ENCODE results near the gene STRC. TPM values are rescaled to one million over a fixed set of nuclear protein-coding genes. Genes with fewer than 3 reads are reported as not detected.
"Not testable (repeated sequence)": the region's sequence is repeated elsewhere in the genome, so short reads cannot be mapped to it uniquely, and the experiment has no call there.

Gene STRC
- total RNA-seq = not detected
- long read RNA-seq = 0 reads

DNA sequence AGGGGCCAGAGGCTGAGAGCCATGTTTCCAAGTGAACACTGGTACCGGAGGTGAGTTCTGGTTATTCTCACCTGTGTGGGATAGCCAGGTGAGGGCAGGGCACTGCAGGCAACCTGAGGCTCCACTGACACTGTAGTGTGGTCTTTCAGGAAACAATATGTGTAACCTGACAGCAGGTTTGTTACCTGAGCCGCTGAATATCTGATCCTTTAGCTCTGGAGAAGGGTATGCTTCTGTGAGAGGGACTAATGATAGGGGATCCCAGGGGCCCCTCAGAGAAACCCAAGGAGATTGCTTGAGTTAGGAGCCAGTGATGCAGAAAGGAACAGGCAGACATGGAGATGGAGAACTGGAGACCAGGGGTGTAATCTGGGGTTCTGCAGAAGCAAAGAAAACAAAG is at the start of gene STRC:
STRC (minus strand) TSS at position 101 of the 400 bp plus-strand sequence; CDS start at position 23, 78 bp downstream.
- DNase-seq; intact Hi-C loops (cut with micrococcal nuclease); ATAC-seq: not testable (repeated sequence)

DNA sequence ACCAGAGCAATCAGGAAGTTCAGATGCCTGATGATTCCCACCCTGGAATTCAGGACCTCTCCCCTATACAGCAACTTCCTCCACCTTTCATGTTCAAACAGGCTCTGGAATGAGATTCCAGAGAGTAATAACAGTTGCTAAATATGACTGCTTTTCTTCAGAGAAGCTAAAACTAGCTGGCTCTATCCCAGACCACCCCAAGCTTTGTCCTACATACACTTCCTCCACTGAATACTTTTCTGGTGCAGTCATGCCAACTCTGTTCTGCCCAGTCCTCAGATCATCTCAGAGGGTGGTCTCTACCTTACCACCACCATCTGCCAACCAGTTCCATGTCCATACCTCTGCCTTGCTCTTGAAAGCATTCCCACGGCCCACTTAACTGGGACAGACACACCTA is 47.6 kb upstream of the STRC start:
- ATAC-seq; DNase-seq; intact Hi-C loops (cut with micrococcal nuclease): not testable (repeated sequence)

DNA sequence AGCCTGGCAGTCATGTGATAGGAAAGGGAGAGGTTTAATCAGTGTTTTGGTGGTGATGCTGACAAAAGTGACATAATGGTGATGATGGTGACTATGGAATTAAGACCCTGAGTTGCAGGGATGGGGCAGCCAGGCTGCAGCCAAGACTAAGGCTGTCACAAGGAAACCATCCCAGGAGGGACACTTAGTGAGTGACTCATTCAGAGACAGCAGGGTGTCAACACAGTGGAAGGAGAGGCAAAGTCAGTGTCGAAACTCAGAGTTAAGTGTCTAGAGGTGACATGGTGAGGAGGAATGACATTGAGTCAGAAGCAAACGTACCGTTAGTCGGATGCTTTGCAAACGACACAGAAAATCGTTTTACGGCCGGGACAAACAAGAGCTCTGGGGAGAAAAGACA is 44.7 kb upstream of the STRC start:
- intact Hi-C loops (cut with micrococcal nuclease); DNase-seq; ATAC-seq: not testable (repeated sequence)

DNA sequence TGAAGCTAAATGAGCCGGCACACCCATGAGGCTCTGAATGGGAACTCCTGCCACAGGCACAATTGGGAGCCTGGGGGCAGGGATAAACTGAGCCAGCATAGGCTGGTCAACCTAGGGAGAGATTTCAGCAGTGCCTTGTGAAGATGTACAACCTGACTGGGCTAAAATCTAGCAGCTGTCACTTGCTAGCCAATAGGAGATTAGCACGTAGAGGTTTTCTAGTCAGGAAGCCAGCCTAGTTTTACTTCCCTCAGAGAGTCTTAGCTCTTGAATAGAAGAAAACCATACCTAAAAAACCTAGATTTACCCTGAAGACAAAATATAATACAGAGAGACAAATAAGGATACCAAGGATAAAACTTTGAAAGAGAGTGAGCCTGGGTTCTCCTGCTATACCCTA is 43.7 kb upstream of the STRC start:
- ATAC-seq; intact Hi-C loops (cut with micrococcal nuclease); DNase-seq: not testable (repeated sequence)

DNA sequence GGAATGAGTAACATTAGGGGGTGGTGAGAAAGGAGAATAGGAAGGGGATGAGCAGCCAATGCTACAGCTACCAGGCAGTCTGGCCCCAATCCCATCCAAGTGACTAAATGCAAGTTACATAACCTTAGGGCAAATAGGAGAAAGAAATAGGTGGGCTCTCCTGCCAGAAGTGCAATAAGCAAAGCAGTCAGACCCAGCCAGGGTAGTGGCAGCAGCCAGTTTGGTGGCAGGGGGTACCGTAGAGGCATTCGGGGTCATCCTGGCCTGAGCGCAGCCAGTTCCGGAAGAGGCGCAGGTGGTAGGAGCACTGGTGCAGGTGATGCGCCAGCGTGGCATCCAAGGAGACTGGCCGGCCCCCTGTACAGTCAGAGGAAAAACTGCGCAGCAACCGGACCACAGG is 41.1 kb upstream of the STRC start:
- ATAC-seq; DNase-seq; intact Hi-C loops (cut with micrococcal nuclease): not testable (repeated sequence)

DNA sequence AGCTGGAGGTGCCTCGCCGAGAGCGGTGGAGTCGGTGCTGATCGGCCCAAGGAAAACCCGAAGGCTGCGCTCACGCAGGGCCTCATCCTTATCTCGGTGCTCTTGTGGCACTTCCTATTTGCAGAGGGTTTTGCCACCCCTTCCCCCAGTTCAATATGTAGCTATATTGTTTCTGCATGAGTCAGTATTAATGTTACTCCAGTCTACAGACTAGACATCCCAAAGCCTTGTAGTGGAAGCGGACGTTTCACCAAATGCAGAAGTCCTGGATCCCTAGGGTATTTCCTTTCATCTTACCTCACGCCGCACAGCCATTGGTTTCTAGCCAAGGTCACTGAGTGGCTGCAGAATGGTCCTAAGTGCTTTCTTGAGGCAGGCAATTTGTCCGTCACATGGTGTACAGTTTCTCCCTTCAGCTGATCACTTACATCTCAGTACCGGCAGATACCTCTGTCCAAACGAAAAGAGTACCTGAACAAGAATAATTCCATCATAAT is 30.9 kb upstream of the STRC start:
- ATAC-seq; DNase-seq; intact Hi-C loops (cut with micrococcal nuclease): not testable (repeated sequence)

DNA sequence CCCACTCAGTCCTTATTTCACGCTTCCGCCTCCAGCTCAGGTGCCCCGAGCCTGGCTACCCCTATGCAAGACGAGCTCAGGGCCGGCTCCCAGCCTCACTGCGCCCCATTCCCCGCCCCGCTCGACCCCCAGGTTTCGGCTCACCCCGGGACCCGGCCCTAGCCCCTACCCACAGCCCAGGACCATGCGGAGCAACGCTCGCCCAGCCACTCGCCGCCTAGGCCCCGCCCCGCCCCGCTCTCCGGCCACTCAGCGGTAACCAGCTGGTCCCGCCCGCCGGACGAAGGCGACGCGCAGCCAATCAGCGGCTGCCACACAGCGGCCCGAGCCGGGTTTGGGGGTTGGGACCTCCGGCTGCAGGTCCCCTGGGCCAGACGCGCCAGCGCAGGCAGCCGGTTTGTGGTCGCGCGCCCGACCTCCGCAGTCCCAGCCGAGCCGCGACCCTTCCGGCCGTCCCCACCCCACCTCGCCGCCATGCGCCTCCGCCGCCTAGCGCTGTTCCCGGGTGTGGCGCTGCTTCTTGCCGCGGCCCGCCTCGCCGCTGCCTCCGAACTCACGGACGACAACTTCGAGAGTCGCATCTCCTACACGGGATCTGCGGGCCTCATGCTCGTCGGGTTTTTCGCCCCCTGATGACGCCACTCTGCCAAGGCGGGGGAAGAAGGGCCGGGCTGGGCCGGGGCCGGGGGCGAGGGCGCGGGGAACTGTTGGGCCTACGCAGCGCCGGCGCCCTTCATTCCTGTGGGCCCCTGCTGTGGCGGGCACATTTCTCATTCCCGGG is 30.2 kb upstream of the STRC start, which contains the start of gene CATSPER2:
CATSPER2 (minus strand) TSS at position 196 of the 781 bp plus-strand sequence. CDS start 783 bp downstream, outside the sequence.
- DNase-seq (no peak), ATAC-seq (peak; percentile 33)
- intact Hi-C loops (cut with micrococcal nuclease) = no loop called here

DNA sequence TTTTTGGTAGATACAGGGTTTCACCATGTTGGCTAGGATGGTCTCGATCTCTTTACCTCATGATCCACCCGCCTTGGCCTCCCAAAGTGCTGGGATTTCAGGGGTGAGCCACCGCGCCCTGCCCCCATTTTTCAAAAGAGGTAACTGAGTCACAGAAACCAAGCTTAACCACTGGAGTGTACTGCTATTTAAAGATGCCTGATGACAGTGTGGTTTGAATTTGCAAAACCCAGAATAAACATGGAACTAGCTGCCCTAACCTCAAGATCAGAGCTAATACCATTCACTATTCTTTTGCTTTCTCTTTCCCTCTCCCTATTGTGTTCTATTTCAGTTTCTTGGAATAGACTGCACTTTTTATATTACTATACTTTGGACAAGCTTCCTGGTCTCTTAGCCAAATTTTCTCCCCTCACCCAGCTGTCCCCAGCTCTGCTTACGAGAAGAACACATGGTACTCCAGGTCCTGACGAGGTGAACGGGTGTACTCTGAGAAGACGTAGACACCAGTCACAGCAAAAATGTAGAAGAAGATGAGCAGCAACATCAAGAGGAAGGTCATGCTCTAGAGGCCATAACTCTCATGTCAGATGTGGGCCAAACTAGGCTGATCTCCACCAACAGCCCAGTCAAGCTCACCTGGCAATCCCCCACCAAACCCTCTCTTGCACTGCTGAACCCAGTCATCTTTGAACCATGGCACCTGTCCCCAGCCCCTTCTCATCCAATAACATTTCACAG is 20.0 kb upstream of the STRC start:
- intact Hi-C loops (cut with micrococcal nuclease); DNase-seq; ATAC-seq: not testable (repeated sequence)

DNA sequence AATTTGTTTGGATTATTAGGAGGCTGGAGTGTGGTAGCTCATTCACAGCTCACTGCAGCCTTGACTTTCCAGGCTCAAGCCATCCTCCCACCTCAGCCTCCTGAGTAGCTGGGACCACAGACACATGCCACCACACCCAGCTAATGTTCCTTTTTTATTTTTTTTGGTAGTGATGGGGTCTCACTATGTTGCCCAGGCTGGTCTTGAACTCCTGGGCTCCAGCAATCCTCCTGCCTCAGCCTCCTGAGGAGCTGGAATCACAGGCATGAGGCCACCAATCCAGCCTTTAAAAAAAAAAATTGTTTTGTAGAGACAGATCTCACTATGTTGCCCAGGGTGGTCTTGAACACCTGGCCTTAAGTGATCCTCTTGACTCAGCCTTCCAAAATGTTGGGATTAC is 8.3 kb upstream of the STRC start:
- ATAC-seq; intact Hi-C loops (cut with micrococcal nuclease): not testable (repeated sequence)

DNA sequence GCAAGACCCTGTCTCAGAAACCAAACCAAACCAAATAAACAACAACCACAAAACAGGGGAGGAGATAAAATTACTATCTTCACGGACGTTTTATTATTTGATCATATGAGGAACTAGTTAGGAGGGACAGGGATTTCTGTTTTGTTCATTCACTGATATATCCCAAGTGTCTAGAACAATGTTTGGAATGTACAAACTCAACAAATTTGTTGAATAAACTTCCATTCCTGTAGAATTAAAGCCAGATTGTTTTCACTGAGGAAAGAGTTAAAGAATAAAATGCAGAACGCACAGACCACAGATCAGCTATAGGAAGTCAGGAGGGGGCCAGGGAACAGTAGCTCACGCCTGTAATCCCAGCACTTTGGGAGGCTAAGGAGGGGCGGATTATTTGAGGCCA is 6.5 kb upstream of the STRC start:
- ATAC-seq (no peak), DNase-seq (no peak)
- intact Hi-C loops (cut with micrococcal nuclease) = no loop called here

More for the DNA sequence above, 8.3 kb upstream of the STRC start:
- not testable (repeated sequence) for DNase-seq

DNA sequence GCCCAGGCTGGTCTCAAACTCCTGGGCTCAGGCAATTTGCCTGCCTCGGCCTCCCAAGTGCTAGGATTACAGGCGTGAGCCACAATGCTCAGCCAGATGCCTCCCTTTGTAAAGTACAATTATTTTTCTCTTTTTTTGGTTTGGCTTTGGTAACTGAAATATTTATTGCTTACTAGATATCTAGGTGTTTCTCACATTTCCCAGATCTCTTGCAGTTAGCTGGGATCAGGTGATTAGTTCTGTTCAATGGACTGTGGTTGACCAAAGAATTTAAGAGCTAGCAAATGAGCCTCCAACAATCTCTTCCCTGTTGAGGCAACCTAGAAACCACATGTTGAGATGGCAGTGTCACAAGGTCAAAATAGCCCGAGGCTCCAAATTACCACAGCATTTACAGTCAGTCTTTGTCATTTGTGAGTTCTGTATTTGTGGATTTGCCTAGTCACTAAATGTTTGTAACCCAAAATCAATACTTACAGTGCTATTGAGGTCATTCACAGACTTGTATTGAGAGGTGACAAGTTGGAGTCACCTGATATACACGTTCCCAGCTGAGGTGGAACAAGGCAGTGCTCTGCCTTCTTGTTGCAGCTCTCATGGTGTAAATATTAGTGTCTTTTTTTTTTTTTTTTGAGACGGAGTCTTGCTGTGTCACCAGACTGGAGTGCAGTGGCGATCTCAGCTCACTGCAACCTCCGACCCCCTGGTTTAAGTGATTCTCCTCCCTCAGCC is 3.6 kb upstream of the STRC start:
- DNase-seq; ATAC-seq; intact Hi-C loops (cut with micrococcal nuclease): not testable (repeated sequence)

DNA sequence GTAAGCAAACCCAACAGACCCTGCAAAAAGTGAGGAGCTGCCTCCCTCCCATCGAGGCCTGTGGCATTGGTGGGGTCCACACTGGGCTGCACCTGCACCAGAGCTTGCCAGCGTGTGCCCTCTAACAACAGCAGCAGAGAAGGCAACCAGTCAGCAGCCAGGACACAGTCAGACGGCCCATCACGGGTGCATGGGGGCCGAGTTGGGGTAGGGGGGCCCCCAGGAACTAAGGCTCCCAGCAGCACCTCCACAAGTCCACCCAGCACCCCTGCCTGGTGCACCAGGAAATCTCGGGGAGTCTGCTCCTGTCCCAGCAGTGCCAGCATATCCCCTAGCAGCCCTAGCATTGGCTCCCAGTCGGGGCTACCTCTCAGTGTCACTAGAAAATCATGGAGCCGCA is 850 bp downstream of the STRC start:
- intact Hi-C loops (cut with micrococcal nuclease); DNase-seq; ATAC-seq: not testable (repeated sequence)

DNA sequence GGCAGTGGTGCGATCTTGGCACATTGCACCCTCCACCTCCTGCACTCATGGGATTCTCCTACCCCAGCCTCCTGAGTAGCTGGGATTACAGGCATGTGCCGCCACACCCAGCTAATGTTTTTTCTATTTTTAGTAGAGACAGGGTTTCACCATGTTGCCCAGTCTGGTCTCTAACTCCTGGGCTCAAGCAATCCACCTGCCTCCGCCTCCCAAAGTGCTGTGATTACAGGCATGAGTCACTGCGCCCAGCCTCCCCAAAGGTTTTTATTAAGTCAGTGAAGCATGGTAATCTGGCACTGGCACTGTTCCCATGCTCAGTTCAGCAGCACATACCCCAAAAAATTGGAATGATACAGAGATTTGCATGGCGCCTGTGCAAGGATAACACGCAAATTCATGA is 16.4 kb downstream of the STRC start:
- intact Hi-C loops (cut with micrococcal nuclease); DNase-seq; ATAC-seq: not testable (repeated sequence)

DNA sequence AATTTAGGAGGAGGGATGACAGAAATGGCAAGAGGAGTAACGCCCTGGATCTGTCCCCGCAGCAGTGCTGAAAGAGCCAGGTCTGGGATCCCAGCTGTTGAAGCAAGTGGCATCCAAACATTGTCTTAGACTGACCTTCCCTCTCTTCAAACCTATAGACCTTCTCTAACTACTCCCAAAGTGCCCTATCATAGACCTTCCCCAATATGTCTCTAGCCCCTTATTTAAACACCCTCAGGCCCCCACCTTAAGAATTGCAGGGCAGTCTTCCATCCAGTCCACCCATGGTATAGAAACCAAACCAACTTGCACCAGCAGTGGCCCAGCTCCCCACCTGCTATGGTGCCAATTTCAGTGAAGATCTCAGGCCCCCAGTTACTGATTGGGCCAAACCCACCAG is 18.4 kb downstream of the STRC start:
- ATAC-seq; intact Hi-C loops (cut with micrococcal nuclease); DNase-seq: not testable (repeated sequence)

DNA sequence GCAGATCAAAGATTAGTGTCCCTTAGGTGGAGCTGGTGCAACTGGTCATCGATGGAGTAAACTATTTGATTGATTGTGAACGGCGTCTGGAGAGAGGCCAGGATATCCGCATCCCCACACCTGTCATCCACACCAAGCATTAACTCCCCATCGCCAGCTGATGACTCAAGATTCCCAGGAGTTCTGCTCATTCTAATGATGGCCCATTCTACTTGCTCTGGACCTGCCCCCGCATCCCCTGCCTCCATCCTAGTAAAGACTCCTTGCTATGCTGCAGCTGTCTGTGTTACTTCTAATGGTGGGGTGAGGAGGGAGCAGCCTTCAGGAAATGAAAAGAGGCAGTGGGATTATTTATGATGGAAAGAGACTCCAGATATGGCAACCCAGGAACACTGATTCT is 19.5 kb downstream of the STRC start:
- ATAC-seq; intact Hi-C loops (cut with micrococcal nuclease); DNase-seq: not testable (repeated sequence)

DNA sequence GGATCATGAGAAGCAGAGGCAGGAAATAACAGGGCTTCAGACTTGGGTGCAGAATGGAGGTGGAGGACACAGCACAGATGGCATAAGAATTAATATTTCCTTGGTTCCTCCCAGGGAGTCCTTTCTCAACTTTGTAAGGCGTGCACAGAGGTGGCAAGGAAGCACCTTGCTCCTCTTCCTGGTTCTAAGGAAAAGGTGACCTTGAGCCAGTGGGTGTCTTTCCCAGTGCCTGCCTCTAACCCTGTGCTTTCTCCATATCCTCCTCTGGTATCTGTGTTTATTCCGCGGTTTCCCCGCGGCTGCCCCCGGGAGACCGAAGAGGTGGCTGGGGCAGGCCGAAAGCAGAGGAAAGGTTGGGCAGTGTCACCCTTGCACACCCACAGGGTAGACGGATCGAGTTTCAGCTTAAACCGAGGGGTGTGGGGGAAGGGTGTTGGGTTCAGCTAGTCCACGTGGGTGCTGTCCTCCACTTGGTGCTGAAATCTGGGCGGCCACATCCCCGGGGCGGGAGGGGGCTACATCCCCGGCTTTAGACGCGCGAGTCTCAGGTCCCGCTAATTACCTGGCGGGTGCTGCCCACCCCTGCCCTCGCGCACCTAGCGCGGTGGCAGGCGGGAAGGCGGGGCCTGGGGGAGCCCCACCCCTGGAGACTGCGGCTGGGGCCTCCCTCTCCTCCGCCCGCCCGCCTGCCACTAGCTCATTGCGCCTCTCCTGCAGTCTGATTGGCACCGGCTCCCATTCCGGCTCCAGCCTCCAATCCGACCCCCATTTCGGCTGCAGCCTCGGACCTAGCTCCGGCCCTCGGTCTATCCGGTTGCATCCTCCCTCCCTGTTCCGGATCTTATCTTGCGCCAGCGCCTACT is 25.0 kb downstream of the STRC start, which contains the start of gene CKMT1B:
CKMT1B (plus strand) TSS at position 700 of the 863 bp plus-strand sequence. CDS start 192 bp downstream, outside the sequence.
- peak; percentile 53 for ATAC-seq
- DNase-seq; intact Hi-C loops (cut with micrococcal nuclease): not testable (repeated sequence)

DNA sequence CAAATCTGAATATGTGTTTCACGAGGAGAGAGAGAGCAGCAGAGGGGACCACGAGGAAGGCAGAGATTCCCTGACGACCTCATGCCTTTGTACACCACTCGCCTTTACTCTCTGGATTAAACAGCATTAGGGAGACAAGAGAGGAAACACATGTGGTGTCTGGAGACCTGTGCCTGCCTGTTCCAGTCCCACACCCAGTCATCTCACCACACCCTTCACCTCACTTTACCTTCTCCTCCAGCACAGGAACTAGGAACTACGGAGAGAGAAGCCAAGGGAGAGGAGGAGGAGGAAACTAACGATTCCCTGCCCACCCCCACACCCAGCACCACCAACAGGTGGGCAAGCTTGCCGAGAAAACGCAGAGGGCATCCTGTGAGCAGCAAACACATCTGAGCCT is 25.8 kb downstream of the STRC start:
- intact Hi-C loops (cut with micrococcal nuclease); ATAC-seq; DNase-seq: not testable (repeated sequence)
